SIG-M5 (cell line): ENCODE data around the gene TSPAN33.
"Not testable (repeated sequence)": the region's sequence is repeated elsewhere in the genome, so short reads cannot be mapped to it uniquely, and the experiment has no call there.

ENCODE experiments used
- DNase-seq: peaks from one replicate; lab custom pipeline; 2025; lab: John Stamatoyannopoulos, UW

TSPAN33 gene

DNA sequence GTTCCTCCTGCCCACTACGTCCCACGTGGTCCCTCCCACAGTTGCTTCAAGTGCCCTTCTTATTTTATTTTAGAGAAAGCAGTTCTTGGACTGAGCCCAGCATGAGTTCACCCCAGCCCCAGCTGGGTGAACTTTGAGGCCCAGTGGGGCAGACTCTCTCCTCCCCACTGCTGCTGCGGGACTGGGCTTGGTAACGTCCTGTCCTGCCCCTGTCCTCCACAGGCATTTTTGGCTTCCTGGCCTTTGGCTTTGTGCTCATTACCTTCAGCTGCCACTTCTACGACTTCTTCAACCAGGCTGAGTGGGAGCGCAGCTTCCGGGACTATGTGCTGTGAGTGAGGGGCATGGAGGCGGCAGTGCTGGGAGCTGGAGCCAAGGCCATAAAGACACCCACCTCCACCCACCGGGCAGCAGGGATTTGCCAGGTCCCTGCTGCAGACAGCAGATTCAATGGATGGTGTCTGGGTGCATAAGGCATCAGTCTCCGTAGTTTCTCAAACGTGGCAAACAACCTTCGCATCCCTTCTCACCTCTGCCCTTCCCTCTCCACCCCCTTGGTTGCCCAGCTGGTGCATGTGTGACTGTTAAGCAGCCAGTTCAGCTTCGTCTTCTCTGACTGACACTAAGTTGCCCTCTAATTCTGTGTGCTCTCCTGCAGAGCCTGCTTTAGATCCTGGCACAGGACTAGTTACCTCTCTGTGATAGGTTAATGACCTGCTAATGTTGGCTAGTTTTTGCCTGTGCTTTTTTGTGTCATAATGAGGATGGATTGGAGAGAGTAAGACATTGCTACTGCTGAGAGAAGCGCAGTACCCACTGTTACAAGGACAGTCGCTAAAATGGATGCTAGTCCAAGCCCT is 64.8 kb downstream of the TSPAN33 start:
- DNase-seq: no peak

DNA sequence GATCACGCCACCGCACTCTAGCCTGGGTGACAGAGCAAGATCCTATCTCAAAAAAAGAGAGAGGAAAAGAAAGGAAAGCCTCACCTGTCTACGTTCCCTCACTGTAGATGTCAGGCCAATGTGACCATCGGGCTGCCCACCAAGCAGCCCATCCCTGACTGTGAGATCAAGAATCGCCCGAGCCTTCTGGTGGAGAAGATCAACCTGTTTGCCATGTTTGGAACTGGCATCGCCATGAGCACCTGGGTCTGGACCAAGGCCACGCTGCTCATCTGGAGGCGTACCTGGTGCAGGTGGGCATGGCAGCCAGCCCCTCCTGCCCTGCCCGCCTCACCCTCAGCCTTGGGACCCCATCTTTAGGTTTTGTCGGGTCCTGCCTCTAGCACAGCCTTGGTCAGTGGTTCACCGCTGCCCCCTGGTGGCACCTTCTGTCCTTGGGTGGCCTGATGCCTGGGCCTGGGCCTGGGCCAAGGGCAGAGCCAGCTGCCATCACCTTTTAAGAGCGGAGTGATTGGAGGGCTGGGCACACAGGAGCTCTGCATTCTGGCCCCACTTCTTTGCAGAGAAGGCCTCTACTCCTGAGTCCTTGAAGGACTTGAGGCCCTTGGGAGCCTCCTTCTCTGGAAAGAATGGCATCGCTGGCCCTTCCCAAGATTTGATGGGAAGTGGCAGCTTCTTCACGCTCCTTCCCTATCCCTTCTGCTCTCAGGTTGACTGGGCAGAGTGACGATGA is 65.9 kb downstream of the TSPAN33 start:
- DNase-seq: no peak

DNA sequence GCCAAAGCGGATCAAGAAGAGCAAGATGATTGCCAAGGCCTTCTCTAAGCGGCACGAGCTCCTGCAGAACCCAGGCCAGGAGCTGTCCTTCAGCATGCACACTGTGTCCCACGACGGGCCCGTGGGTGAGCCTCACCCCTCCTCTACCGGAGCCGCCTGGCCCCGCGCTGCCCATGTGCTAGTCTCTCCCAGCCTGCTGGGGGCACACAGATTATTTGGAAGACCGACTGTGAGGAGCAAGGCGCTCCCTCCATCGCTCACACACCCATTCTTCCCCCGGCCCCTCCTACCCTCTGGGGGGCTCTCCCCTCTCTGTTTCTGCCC is 66.4 kb downstream of the TSPAN33 start:
- no peak for DNase-seq

DNA sequence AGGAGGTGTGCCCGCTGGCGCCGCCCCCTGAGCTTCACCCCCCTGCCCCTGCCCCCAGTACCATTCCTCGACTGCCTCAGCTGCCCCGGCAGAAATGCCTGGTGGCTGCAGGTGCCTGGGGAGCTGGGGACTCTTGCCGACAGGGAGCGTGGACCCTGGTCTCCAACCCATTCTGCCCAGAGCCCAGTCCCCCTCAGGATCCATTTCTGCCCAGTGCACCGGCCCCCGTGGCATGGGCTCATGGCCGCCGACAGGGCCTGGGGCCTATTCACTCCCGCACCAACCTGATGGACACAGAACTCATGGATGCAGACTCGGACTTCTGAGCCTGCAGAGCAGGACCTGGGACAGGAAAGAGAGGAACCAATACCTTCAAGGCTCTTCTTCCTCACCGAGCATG is 67.6 kb downstream of the TSPAN33 start:
- DNase-seq: no peak

DNA sequence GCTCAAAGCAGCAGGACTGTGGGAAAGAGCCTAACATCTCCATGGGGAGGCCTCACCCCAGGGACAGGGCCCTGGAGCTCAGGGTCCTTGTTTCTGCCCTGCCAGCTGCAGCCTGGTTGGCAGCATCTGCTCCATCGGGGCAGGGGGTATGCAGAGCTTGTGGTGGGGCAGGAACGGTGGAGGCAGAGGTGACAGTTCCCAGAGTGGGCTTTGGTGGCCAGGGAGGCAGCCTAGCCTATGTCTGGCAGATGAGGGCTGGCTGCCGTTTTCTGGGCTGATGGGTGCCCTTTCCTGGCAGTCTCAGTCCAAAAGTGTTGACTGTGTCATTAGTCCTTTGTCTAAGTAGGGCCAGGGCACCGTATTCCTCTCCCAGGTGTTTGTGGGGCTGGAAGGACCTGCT is 68.1 kb downstream of the TSPAN33 start:
- DNase-seq: no peak

DNA sequence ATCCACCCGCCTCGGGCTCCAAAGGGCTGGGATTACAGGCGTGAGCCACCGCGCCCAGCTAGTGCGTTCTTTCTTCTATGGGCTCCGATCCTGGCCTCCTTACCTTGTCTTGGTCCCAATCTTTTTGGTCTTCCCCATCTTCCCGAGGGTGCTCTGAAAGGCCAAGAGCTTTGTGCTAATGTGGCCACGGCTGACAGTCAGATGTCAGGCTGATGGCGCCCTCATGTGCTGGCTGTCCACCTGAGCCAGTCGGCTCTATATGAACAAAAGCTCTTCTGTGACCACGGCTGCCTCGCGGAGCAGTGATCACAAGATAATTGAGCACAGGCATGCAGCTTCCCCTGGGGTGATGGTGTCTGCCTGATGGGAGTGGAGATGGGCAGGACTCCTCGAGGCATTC is 69.3 kb downstream of the TSPAN33 start:
- no peak for DNase-seq

DNA sequence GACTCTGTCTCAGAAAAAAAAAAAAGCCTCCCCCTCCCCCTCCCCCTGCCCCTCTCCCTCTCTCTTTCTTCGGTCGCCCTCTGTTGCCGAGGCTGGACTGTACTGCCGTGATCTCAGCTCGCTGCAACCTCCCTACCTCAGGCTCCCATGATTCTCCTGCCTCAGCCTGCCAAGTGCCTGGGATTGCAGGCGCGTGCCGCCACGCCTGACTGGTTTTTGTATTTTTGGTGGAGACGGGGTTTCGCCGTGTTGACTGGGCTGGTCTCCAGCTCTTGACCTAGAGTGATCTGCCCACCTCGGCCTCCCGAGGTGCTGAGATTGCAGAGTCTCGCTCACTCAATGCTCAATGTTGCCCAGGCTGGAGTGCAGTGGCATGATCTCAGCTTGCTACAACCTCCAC is 71.2 kb downstream of the TSPAN33 start:
- DNase-seq: not testable (repeated sequence)

DNA sequence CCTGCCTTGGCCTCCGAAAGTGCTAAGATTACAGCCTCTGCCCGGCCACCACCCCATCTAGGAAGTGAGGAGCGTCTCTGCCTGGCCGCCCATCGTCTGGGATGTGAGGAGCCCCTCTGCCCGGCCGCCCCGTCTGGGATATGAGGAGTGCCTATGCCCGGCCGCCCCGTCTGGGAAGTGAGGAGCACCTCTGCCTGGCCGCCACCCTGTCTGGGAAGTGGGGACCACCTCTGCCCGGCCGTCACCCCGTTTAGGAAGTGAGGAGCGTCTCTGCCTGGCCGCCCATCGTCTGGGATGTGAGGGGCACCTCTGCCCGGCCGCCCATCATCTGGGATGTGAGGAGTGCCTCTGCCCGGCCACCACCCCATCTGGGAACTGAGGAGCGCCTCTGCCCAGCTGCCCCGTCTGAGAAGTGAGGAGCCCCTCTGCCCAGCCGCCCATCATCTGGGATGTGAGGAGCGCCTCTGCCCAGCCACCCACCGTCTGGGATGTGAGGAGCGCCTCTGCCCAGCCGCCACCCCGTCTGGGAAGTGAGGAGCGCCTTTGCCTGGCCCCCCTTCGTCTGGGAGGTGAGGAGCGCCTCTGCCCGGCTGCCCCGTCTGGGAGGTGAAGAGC is 71.7 kb downstream of the TSPAN33 start:
- not testable (repeated sequence) for DNase-seq

DNA sequence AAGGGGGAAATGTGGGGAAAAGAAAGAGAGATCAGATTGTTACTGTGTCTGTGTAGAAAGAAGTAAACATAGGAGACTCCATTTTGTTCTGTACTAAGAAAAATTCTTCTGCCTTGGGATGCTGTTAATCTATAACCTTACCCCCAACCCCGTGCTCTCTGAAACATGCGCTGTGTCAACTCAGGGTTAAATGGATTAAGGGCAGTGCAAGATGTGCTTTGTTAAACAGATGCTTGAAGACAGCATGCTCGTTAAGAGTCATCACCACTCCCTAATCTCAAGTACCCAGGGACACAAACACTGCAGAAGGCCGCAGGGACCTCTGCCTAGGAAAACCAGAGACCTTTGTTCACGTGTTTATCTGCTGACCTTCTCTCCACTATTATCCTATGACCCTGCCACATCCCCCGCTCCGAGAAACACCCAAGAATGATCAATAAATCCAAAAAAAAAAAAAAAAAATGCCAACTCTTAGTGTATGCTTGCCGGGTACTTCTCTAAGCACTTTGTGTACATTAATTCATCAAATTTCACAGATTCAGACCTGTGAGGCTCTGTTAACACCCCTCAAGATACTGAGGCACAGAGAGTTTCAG is 72.4 kb downstream of the TSPAN33 start:
- not testable (repeated sequence) for DNase-seq

DNA sequence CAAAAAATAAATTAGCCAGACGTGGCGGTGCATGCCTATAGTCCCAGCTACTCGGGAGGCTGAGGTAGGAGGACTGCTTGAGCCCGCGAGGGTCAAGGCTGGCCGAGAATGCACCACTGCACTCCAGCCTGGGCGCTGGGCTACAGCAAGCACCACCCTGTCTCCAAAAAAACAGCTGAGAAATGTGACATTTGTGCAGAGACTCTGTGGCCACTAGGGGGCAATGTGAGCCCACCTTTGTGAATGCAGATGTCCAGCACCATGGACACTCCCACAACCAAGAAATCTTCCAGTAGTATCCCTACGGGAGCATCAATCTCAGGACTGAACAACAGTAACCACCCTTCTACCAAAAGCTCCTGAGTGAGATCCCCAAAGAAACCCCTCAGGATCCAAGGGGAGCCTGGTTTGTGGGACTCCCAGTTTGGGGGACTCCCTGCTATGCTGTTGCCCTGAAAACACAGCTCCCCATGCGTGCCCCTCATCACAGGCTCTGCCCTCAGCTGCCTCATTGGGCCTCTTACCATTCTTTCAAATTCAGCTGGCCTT is 74.1 kb downstream of the TSPAN33 start:
- DNase-seq: no peak

DNA sequence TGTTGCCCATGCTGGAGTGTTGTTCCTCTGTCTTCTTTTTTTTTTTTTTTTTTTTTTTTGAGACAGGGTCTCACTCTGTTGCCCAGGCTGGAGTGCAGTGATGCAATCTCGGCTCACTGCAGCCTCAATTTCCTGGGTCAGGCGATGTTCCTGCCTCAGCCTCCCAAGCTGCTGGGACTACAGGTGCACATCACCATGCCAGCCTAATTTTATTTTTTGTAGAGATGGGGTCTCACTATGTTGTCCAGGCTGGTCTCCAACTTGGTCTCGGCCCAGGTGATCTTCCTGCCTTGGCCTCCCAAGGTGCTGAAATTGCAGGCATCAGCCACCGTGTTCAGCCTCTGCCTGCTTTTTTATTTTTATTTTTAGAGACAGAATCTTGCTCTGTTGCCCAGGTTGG is 74.7 kb downstream of the TSPAN33 start:
- not testable (repeated sequence) for DNase-seq
